Measurements from ENCODE around the gene UGGT2.

DNA sequence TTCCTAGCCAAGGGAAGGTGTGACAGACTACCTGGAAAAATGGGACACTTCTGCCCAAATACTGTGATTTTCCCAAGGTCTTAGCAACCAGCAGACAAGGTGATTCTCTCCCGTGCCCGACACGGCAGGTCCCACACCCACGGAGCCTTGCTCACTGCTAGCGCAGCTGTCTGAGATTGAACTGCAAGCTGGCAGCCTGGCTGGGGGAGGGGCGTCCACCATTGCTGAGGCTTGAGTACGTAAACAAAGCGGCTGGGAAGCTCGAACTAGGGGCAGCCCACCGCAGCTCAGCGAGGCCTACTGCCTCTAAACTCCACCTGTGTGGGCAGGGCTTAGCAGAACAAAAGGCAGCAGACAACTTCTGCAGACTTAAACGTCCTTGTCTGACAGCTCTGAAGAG is 146.2 kb downstream of the UGGT2 start:
- TF ChIP-seq, protein P1, sequence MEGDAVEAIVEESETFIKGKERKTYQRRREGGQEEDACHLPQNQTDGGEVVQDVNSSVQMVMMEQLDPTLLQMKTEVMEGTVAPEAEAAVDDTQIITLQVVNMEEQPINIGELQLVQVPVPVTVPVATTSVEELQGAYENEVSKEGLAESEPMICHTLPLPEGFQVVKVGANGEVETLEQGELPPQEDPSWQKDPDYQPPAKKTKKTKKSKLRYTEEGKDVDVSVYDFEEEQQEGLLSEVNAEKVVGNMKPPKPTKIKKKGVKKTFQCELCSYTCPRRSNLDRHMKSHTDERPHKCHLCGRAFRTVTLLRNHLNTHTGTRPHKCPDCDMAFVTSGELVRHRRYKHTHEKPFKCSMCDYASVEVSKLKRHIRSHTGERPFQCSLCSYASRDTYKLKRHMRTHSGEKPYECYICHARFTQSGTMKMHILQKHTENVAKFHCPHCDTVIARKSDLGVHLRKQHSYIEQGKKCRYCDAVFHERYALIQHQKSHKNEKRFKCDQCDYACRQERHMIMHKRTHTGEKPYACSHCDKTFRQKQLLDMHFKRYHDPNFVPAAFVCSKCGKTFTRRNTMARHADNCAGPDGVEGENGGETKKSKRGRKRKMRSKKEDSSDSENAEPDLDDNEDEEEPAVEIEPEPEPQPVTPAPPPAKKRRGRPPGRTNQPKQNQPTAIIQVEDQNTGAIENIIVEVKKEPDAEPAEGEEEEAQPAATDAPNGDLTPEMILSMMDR (IDR thresholded peaks at IDR 0.05): no peak
- TF ChIP-seq POLR2A (IDR thresholded peaks at IDR 0.05): no peak

Measured in esophagus squamous epithelium (tissue), 4 donors.